Left lung (tissue), 10 donors: ENCODE results near the gene MT1E. TPM values are rescaled to one million over a fixed set of nuclear protein-coding genes. Genes with fewer than 3 reads are reported as not detected.

ENCODE experiments used
- ATAC-seq: fragments of 200-7000 bp; cut with Tn5 transposase; one replicate; pipeline ENCODE4 v1.9.1; 2020; ENCODE audit warnings: moderate library complexity
- DNase-seq, 4 donors: peaks; one replicate each; pipeline ENCODE4 v3.0.0-alpha.2; 2013 to 2020
- H3K27ac ChIP-seq, 2 donors: fragments of 200-600 bp; sonication (generic) in 1 of 2; one replicate each; pipeline versions ENCODE4 v1.5.0 to v1.8.0; 2020 to 2021
- H3K27me3 ChIP-seq, 2 donors: fragments of 200-600 bp; sonication (generic) in 1 of 2; one replicate each; pipeline versions ENCODE4 v1.5.0 to v1.8.0; 2020 to 2021
- H3K36me3 ChIP-seq, 2 donors: fragments of 200-600 bp; sonication (generic) in 1 of 2; one replicate each; pipeline versions ENCODE4 v1.5.0 to v1.8.0; 2020 to 2021
- H3K4me1 ChIP-seq, 2 donors: fragments of 200-600 bp; one replicate each; pipeline ENCODE4 v1.8.0; 2021
- H3K4me3 ChIP-seq, 2 donors: fragments of 200-600 bp; sonication (generic) in 1 of 2; one replicate each; pipeline versions ENCODE4 v1.5.0 to v1.8.0; 2020 to 2021; ENCODE audit warnings: mild to moderate bottlenecking in 1 of 2
- H3K9me3 ChIP-seq, 2 donors: fragments of 200-600 bp; sonication (generic) in 1 of 2; one replicate each; pipeline versions ENCODE4 v1.5.0 to v1.8.0; 2020 to 2021
- intact Hi-C, 2 donors: fragments of 100-400 bp; cut with DNase I; formaldehyde crosslinking; loops; one replicate each; pipeline versions ENCODE4 v1.11.2 to v1.14.2; 2022
- polyA plus RNA-seq, 6 donors: library from polyadenylated mRNA; unstranded; fragments of 120-200 nt; gene quantifications; one replicate each; pipeline ENCODE4 v1.2.1, GENCODE V29; 2013; ENCODE audit not compliant: insufficient read length in 6 of 6
- total RNA-seq, 2 donors: library from RNA; stranded (reverse); fragmentation: NEBNext Ultra II Directional; extraction: Animal tissue kit (Norgen Biotek cat#: 25700); gene quantifications; one replicate each; pipeline ENCODE4 v1.2.1, GENCODE V29; 2021
- TF ChIP-seq, protein P1 (sequence below), 2 donors: fragments of 200-600 bp; sonication (generic) in 1 of 2; IDR thresholded peaks; one replicate each; pipeline versions ENCODE4 v1.5.0 to v1.8.0; 2021; ENCODE audit warnings: antibody characterized with exemption in 2 of 2
- donor health status: DM: no; HTN: yes; CAD: no.
- donor health status: DM: no; HTN: no; CAD: no.

Gene MT1E
- total and polyA plus RNA-seq, 8 donors, result 9.0 to 262 (median 12.7) TPM

- intact Hi-C loops, result no loop called here
- Histone ChIP-seq H3K36me3 (no peaks in the 10 kb centered on the region), H3K27me3 (no peaks in the 10 kb centered on the region), H3K27ac (peak overlapping the region; percentile 87 to 93), H3K4me3 (peak overlapping the region; percentile 46 to 77), H3K4me1 (peaks cover 30 to 58% of the 10 kb centered on the region in 2 donors), H3K9me3 (no peaks in the 10 kb centered on the region)
- TF ChIP-seq, protein P1, sequence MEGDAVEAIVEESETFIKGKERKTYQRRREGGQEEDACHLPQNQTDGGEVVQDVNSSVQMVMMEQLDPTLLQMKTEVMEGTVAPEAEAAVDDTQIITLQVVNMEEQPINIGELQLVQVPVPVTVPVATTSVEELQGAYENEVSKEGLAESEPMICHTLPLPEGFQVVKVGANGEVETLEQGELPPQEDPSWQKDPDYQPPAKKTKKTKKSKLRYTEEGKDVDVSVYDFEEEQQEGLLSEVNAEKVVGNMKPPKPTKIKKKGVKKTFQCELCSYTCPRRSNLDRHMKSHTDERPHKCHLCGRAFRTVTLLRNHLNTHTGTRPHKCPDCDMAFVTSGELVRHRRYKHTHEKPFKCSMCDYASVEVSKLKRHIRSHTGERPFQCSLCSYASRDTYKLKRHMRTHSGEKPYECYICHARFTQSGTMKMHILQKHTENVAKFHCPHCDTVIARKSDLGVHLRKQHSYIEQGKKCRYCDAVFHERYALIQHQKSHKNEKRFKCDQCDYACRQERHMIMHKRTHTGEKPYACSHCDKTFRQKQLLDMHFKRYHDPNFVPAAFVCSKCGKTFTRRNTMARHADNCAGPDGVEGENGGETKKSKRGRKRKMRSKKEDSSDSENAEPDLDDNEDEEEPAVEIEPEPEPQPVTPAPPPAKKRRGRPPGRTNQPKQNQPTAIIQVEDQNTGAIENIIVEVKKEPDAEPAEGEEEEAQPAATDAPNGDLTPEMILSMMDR (IDR thresholded peaks at IDR 0.05), result no peak
- ATAC-seq, result peak; percentile 1
- DNase-seq, result no peak
Observed at GRCh38 chr16:56608876-56609462, 16.6 kb upstream of the MT1E start.

GRCh38 chr16:56609463-56609921 lies 16.1 kb upstream of the MT1E start:
- Histone ChIP-seq H3K4me1 (peaks cover 30 to 58% of the 10 kb centered on the region in 2 donors), H3K9me3 (no peaks in the 10 kb centered on the region), H3K36me3 (no peaks in the 10 kb centered on the region), H3K27me3 (no peaks in the 10 kb centered on the region), H3K4me3 (peak overlapping the region; percentile 46 to 77), H3K27ac (peak overlapping the region; percentile 87 to 93)
- peak in 3 of 4 donors; percentile 80 to 89 (median 89) for DNase-seq
- ATAC-seq, result peak; percentile 27
- intact Hi-C loops, result no loop called here
- TF ChIP-seq, protein P1 (IDR thresholded peaks at IDR 0.05), result no peak

DNA sequence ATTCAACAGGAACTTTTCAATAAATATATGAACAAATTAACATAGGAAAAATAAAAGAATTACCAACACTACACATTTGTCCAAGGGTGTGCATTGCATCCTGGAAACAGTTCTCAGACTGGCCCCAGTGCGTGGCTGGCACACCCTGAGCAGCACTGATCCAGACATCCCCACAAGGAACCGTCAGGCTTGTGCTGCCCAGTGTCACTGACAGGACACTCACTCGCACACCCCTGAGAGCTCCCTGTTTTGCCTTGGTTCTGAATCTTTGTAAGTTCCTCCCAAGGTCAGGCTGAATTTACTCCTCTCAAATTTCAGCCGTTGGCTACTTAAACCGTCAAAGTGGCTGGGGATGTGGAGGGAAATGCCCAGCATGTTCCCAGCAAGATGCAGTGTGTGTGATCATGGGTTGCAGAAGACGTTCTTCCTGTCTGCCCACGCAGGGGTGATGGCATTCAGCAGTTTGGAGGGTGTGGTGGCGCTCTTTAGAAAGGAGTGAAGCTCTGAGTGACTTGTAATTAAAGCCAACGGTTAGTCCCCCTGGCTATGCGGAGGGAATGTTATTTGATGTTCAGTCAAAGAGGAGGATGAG lies 15.5 kb upstream of the MT1E start:
- TF ChIP-seq, protein P1 (IDR thresholded peaks at IDR 0.05), result no peak
- DNase-seq (peak in 1 of 4 donors; percentile 73), ATAC-seq (peak; percentile 3)
- Histone ChIP-seq H3K27me3 (no peaks in the 10 kb centered on the region), H3K4me3 (peak overlapping the region; percentile 46 to 77), H3K36me3 (no peaks in the 10 kb centered on the region), H3K9me3 (no peaks in the 10 kb centered on the region), H3K27ac (peak overlapping the region; percentile 87 to 93), H3K4me1 (peaks cover 30 to 56% of the 10 kb centered on the region in 2 donors)
- intact Hi-C loops, result no loop called here

- ATAC-seq (no peak), DNase-seq (no peak)
- Histone ChIP-seq H3K36me3 (no peaks in the 10 kb centered on the region), H3K27ac (peak overlapping the region; percentile 87 to 93), H3K27me3 (no peaks in the 10 kb centered on the region), H3K4me1 (peaks cover 30 to 51% of the 10 kb centered on the region in 2 donors), H3K9me3 (no peaks in the 10 kb centered on the region), H3K4me3 (peak overlapping the region in 1 of 2 donors; percentile 77)
- TF ChIP-seq, protein P1 (IDR thresholded peaks at IDR 0.05), result no peak
- intact Hi-C loops, result no loop called here
Observed at GRCh38 chr16:56610609-56611111, 14.9 kb upstream of the MT1E start.

DNA sequence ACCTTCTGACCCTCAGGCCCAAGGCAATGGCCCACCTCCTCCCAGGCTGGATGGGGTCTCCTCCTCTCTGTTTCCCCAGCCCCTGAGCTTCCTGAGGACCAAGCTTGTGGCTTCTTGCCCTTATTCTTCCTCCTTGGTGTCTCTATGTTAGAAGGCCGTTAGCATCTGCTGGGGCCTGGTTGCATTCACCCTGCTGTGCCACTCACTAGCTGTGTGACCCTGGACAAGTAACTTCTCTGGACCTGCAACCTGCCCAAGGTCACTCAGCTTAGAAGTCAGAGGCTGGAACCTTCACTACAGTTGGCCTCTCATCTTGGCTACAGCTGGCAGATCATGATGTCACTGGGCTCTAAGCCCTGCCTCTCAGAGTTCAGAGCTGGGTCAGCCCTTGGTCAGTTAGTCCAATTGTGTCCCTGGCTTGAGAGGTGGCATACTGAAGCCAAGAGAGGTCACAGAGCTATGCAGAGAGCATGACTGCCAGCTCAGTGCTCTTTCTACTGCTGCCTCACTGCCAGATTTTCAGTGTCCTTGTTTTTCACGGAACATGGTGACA lies 14.2 kb upstream of the MT1E start:
- TF ChIP-seq, protein P1 (IDR thresholded peaks at IDR 0.05), result no peak

More for the DNA sequence above, 14.2 kb upstream of the MT1E start:
- Histone ChIP-seq H3K9me3 (no peaks in the 10 kb centered on the region), H3K4me3 (no peak overlapping the region), H3K4me1 (peaks cover 24 to 44% of the 10 kb centered on the region in 2 donors), H3K27me3 (no peaks in the 10 kb centered on the region), H3K36me3 (no peaks in the 10 kb centered on the region), H3K27ac (peak overlapping the region; percentile 87 to 93)
- no peak for DNase-seq
- ATAC-seq, result no peak
- intact Hi-C loops, result no loop called here
